GM19025 (cell line): Measurements from ENCODE around the gene REV3L.
A peak's percentile ranks its signal among the peaks of the same experiment; 100 is the strongest.
"Not testable (repeated sequence)": the region's sequence is repeated elsewhere in the genome, so short reads cannot be mapped to it uniquely, and the experiment has no call there.

Source experiments
- ATAC-seq: cut with Tn5 transposase; IDR thresholded peaks from one replicate; pipeline ENCODE4 v1.9.1; 2021; ENCODE audit warnings: mild to moderate bottlenecking, low read depth, moderate library complexity; ENCODE audit not compliant: unreplicated experiment

The REV3L gene

DNA sequence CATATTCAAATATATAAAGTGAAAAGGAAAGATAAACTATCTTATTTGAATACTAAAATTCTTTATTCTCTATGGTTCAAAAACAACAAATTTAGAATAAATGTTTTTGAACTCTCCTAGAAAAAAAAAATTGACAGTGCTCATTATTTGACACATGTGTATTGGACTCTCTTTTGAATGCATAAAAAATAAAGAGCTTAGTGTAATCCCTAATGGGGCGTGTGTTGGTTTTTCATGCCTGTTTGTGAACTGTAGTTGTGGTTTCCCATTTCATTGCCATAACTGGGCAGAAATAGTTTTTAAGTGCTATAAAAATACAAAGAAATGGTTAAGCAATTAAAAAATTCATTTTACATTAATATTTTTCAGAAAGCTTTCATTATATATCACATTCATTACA lies 101.3 kb downstream of the REV3L start:
- no peak for ATAC-seq

DNA sequence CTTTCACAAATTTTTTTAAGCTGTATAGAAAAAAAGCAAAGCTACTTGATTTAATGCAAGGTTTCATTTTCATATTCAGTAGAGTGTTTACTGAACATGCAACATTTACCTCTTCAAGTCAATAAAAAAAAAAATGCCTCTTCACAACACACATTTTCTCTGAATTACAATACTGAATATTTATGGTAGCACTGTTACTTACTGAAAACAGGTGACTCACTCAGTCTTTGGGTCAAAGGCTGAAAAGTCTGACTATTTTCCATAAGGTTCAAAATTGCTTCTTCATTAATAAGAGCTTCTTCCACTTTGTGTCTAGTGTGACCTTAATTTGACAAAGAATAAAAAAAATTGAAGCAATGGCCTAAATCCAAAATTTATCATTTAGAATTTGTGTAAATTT lies 101.9 kb downstream of the REV3L start:
- no peak for ATAC-seq

DNA sequence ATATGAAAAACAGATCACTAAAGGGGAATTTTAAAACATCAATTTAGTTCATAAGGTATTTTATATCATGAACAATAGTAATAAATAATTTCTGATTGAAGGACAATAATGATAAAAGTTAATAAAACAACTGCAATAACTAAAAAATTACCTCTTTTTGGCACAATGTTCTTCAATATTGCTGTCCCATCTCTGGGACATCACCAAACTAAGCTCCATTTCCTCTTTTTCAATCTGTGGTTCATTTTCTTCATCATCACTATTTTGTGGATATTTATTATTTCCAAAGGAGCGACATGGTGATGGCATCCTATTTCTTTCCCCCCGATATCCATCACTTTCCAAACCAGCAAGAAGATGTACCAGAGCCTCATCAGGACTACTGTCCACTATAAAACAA lies 103.2 kb downstream of the REV3L start:
- no peak for ATAC-seq

DNA sequence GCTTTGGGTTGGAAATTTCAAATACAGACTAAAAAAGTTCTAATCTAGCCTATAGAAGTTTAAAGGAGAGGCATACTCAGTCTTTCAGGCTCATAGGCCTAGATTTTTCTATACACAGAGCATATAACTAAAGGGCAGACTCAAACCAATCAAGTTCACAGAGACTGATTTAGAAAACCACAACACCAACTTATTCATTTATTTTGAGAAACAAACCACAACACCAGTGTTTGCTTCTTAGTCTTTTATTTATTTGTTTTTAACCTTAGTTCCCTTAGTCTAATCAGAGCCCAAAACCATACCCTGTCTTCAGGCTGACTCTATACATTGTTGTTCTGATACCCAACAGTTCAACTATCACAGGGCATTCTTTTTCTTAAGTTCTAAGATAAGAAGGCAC lies 103.7 kb downstream of the REV3L start:
- no peak for ATAC-seq

DNA sequence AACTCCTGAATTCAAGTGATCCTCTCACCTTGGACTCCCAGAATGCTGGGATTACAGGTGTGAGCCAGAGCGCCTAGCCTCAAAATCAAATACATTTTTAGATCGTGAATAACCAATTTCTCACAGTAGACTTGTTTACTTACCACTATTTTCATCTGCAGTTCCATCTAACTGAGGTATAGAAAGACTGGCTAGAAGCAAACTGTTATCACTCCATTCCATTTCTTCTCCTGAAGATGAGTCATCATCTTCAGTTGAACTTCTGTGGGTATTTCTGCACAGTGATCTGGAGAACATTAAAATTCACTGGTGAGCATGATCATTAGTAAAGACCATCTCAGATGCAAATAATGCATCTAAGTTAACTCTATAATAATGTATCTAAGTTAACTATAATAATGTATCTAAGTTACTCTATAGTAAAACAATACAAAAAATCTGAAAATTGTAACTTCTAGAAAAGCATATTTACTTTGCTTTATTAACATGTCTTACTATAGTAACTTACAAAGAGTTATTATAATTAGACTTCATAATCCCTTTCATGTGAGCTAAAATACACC lies 105.4 kb downstream of the REV3L start:
- ATAC-seq: no peak

DNA sequence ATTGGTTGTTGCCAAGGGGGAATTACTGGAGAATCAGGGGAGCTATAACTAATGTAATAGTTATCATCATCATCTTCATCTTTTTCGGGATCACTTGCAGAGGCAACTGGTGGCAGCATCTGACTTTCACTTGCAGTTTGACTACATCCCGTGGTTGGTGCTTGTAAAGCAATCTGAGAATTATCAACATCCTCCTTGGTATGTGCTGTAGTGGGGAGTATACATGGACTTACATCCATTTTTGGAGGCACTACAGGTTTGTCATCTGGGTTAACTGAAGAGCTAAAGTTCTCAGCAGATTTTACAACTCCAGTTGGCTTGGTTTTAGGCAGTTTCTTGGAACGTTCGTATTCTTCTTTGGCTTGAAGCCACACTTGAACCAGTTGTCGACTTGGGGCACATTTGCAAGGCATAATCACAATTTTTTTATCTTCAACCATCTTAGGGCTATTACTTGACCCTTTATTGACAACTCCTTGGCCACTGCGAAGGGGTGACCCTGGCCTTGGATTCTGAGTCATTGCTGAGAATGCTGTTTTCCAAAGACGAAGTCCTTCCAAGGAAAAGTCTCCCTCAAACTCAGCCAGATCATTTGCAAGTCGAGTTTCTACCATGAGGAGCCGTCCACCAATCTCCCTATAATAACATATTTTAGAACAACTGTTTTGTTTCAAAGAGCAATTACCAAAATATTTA lies 115.5 kb downstream of the REV3L start:
- ATAC-seq: no peak

DNA sequence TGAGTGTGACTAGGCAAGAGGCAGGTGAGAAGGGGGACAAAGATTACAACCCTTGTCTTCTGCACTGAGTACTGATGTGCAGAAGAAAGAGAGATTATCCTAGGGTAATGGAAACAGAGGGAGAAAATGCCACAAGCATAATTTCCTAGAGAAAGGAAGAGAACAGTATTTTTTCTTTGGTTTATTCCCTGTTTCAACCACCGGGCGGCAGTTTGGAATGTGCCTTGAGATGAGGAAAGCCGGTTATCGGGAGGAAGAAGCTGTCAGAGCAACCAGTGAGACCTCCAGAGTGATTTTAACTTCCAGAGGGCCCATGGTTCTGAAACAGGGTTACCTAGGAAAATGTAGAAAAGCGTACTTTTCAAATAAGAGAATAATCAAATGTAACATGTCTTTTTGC lies 121.4 kb downstream of the REV3L start:
- no peak for ATAC-seq

DNA sequence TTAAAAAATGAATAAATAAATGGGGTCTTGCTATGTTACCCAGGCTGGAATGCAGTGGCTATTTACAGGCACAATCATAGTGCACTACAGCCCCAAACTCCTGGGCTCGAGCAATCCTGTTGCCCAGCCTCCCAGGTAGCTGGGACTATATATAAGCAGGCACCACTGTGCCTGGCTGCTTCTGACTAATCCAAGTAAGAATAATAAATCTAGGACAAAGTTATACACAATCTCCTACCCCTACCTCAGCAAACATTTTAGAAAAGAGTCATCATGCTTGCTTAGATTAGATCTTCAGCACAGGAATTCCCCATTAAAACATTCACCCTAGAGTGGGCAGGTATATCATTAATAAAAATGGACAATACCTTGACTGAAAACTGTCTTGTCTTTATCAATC lies 124.6 kb downstream of the REV3L start:
- ATAC-seq: no peak

DNA sequence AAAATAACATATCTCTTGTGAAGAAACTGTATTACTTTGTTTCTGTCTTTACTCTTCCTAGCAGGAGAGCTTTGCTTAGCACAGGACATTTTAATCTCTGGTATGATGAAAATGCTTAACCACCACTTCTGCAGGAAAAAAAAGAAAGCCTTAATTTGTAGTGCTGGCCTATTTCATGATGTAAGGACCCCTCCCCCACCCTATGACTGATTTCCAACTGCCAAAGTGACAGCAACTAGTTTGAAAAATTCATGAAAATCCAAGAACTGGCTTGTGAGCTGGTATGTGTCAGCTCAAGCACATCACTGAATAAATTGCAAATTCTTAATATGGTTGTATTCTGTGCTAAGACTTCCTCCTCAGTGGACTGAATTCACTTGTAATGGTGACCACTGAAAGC lies 125.3 kb downstream of the REV3L start:
- no peak for ATAC-seq

DNA sequence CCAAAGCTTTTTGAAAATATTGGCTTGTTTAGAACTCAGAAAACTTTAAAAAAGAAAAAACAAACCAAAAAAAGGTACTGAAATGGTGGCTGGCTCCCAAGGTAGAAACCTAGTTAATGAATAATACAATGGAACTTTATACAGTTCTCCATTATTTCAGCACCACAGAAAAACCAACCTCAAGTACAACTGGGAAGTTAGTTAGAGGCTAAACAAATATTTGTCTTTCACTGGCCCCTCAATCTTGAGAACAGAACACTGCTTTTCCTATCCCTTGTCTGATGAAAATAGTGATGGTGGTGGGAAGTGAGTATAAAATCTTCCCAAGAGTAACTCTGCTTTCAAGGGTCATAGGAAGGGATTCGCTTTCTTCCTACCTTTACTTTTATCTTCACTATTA lies 126.5 kb downstream of the REV3L start:
- no peak for ATAC-seq

DNA sequence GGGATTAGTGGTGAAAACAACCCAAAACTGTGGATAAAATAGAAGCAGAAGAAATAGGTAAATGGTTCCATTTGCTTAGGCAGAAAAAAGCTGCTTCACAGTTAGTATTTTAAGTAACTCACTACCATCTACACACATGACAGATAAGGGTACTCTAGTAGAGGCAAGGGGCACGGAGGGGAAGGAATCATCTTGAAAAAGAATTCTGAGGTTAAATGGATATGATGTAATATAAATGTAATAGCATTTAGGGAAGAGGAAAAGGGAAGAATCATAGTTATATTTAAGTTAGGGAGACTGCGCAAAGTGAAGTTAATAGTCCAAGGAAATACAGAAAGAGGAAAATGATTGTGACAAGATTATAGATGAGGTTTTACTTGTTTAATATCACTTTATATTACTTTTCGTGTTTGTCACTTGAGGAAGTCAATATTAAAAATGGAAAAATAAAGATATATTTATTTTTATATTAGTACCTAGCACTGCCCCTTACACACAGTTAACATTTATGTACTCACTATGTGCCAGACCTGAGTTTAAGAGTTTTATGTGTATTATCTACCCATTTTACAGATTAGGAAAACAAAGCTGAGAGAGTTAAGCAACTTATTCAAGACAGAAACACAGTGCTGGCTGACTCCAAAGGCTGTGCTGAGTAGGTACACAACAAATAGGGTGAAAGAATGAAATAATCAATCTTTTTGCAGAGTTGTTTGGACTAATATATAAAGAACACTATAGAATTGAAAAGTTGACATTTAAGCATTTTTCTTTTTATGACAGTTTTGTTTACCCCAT lies 128.1 kb downstream of the REV3L start:
- no peak for ATAC-seq

DNA sequence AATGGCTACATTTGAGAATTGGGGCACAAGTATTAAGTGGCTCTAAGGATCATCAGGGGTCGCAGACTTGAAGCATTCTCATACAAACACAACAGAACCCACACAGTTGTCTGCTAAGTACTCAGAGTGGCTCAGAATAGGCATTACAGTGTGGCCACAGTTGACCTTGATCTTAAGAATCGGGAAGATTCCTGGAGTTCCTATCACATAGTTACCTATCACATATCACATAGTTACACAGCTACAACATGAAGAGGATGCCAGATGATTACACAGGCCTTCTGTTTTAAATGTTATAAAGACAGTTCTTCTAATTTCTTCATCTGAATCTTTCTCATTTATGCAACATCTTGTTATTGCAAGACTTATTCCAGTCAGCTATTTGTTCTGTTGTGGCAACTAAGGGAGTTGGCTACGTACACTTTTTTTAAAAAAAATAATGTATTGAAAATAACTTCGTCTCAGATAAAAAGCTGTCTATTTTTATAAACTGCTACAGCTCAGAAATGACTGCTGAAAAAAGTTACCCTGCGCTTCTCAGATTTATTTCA lies 129.0 kb downstream of the REV3L start:
- ATAC-seq: no peak

DNA sequence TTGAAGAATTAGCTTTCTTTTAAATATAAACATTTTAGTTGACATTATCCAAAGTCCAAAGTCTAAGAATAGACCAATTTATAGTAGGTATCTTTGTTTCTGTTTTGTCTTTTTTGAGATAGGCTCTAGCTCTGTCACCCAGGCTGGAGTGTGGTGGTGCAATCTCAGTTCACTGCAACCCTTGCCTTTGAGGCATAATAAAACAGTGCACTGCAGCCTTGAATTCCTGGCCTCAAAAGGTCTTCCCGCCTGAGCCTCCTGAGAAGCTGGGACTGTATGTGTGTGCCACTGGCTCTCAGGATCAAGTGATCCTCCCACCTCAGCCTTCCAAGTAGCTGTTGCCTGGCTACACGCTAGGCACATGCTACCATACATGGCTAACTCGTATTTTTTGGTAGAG lies 135.4 kb downstream of the REV3L start:
- no peak for ATAC-seq

DNA sequence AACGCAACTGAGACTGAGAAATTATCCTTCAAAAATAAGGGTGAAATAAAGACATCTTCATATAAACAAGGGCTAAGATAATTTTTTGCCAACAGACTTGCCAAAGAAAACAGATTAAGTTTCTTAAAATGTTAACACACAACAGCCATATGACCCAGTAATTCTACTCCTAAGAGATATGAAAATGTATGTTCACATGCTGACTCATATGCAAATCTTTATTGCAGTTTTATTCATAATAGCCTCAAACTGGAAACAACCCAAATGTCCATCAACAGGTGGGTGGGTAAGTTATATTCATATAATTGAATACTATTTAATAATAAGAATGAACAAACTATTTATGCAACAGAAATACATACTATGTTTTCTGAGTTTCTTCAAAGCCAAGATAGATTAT lies 140.1 kb downstream of the REV3L start:
- no peak for ATAC-seq

DNA sequence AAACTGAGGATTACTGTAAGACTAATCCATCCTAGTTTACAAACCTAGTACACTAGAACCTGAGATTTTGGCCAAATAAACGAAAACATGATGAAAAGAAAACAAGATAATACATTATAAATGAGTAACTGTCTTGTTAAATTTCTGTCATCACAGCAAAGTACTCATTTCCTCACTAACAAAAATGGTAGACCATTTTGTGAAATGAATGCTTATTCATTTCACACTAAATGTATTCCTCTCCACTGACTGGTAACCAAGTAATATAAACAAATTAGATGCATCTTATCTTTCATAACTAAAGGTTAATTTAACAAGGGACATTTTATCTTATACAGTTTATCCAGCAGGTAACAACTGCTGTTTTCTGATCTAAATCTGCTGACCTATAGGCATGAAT lies 143.7 kb downstream of the REV3L start:
- peak; percentile 24 for ATAC-seq

DNA sequence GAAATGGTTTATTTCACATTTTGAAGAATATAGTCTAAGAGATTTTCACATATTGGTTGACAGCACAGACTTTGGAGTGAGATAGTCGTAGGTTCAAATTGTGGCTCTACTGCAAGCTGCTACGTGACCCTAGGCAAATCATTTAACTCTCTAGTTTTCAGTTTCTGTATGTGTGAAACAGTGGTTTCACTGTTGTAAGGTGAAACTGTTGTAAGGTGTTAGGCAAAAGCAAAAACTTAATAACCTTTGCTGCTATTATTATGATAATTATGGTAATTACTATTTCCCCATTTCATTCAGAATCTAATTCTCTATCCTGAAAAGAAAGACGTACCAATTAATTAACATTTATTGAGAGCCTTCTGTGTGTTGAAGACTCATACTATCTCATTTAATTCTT lies 144.2 kb downstream of the REV3L start:
- peak; percentile 99 for ATAC-seq

DNA sequence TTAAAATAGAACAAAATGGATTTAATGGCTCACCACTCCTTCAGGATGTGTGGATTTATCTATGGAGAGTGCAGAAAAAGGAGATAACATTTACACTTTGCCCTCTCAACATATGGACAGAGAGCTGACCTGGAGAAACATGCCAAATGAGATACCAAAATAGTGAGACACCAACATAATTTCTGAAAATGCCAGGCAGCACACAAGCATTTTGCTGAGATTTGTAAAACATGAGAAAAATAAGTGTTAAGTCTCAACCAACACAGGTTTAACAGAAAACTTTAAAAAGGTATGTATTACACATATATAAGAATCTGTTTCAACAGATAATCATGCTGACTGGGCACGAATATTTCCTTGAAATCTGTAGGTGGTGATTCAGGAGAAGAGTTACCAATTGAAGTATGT lies 145.2 kb downstream of the REV3L start:
- no peak for ATAC-seq

DNA sequence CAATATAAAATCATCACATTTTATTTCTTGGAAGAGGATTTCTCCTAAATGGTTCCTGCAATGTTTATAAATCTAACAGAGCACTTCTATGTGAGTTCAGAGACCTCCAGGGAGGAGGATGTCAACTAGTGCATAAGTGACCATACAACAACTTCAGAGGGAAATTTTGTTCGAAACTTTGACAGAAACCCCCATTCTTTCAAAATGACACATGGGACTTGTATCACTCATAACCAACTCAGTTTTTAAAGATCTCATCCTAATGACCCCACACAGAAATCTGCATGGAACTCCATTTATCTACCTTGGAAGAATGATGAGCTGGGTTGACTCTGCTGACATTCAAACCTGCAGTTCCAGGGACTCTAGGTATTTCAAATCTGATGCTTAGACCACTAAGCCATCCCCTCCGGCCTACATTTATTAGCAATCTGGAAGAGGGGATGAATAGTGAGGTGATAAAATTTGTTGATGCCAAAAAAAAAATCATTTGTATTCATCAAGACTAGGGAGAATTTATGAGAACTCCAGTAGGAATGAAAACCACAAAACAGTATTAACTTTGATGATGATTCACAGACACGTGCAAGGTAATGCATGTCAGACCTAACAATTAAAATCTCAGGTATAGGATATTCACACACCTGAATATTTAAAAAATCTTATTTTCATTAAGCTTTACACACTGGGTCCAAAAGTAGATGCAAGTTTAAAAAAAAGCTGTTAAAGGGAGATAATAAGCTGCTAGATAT lies 153.0 kb downstream of the REV3L start:
- ATAC-seq: peak; percentile 98

DNA sequence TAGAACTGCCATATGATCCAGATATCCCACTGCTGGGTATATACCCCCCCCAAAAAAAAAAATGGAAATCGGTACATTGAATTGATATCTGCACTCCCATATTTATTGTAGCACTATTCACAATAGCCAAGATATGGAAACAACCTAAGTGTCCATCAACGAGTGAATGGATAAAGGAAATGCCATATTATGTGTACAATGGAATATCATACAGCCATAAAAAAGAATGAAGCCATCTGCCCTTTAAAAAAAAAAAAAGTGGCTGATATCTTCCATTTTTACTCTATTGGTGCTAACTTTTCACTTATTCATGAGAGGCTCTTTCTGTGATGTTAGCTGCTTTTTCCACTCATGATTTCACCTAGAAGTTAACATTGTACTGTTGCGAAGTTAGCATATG lies 156.5 kb downstream of the REV3L start:
- no peak for ATAC-seq

DNA sequence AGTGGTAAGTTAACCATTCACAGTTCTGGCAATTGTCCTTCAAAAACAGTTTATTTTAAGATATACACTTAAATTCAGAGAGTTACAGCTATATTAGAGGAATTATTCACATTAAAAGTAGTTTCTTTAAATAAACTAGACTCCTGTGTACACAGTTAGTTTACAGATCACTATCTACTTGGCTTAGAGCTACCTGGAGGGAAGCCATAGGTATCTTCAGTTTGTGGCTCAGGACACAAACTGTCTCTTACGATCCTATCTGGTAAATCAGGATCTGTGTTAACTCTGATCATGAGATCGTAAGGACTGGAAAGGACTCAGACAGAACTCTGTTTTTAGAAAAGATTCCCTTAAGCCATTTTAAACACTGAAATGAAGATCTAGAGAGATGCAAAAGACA lies 160.9 kb downstream of the REV3L start:
- no peak for ATAC-seq

DNA sequence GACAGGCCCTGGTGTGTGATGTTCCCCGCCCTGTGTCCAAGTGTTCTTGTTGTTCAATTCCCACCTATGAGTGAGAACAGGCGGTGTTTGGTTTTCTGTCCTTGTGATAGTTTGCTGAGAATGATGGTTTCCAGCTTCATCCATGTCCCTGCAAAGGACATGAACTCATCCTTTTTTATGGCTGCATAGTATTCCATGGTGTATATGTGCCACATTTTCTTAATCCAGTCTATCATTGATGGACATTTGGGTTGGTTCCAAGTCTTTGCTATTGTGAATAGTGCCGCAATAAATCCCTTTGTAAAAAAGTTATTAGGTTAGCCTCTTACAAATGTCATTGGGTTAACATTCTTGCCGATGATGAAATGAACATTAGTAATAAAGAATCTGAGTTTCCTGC lies 175.1 kb downstream of the REV3L start:
- not testable (repeated sequence) for ATAC-seq
